Panc1 (cell line): Measurements from ENCODE around the gene CREB5. TPM values are rescaled to one million over a fixed set of nuclear protein-coding genes. Genes with fewer than 3 reads are reported as not detected.

Source experiments
- ATAC-seq: fragments of 200-7000 bp; cut with Tn5 transposase; 2 replicates; pipeline ENCODE4 v1.9.1; 2020; ENCODE audit warnings: mild to moderate bottlenecking, moderate library complexity
- BruUV-seq: library from RNA; stranded (reverse); fragments of 400-500 nt; replicated peaks from 2 replicates; lab custom pipeline; 2021; lab: Mats Ljungman, UMichigan
- CTCF ChIA-PET: fragments of 300-600 bp; sonication (Branson Sonifier 250); formaldehyde crosslinking; loops from one replicate; lab custom pipeline; 2022; ENCODE audit warnings: antibody characterized with exemption; lab: Charles Lee
- POLR2A ChIA-PET: fragments of 300-600 bp; sonication (Branson Sonifier 250); formaldehyde crosslinking; loops from one replicate; lab custom pipeline; 2022; ENCODE audit warnings: antibody characterized with exemption; lab: Charles Lee
- DNase-seq: peaks from one replicate; pipeline ENCODE4 v3.0.0-alpha.2; 2010; ENCODE audit warnings: low read depth, low spot score
- H3K27ac ChIP-seq: 2 replicates; pipeline ENCODE4 v1.5.1; 2011; ENCODE audit warnings: mild to moderate bottlenecking, low read length, inconsistent platforms
- H3K27me3 ChIP-seq: fragments of 200-500 bp; sonication (Bioruptor generic); 2 replicates; pipeline ENCODE4 v1.6.0; 2014; ENCODE audit warnings: low read length, inconsistent platforms; ENCODE audit not compliant: control insufficient read depth, insufficient read depth
- H3K36me3 ChIP-seq: fragments of 200-500 bp; sonication (Bioruptor generic); 2 replicates; pipeline ENCODE4 v1.5.1; 2014; ENCODE audit warnings: inconsistent platforms, mild to moderate bottlenecking, low read length, moderate library complexity; ENCODE audit not compliant: control insufficient read depth, insufficient read depth
- H3K4me1 ChIP-seq: 2 replicates; pipeline ENCODE4 v1.5.1; 2011; ENCODE audit warnings: inconsistent platforms, mild to moderate bottlenecking, low read length, moderate library complexity; ENCODE audit not compliant: control insufficient read depth, insufficient read depth
- H3K4me3 ChIP-seq, 2 experiments: 2 replicates each; pipeline ENCODE4 v1.5.1; 2011 to 2012; ENCODE audit warnings: low read depth in 2 of 2, low read length in 2 of 2, mild to moderate bottlenecking in 2 of 2, inconsistent platforms in 1 of 2, moderate library complexity in 1 of 2
- H3K9me3 ChIP-seq: fragments of 200-500 bp; sonication (Bioruptor generic); 2 replicates; pipeline ENCODE4 v1.5.1; 2014; ENCODE audit warnings: low read depth, mild to moderate bottlenecking, inconsistent platforms, low read length, moderate library complexity; ENCODE audit not compliant: control insufficient read depth, insufficient read depth
- POLR2AphosphoS5 ChIP-seq: IDR thresholded peaks from 2 replicates; pipeline ENCODE4 v1.6.1; 2012; ENCODE audit warnings: mild to moderate bottlenecking, low read depth, low read length, moderate library complexity
- REST ChIP-seq, 2 experiments: IDR thresholded peaks; 2 replicates each; pipeline ENCODE4 v1.6.1; 2011 to 2012; ENCODE audit warnings: low read depth in 2 of 2, control low read depth in 1 of 2, low read length in 1 of 2, mild to moderate bottlenecking in 1 of 2, moderate library complexity in 1 of 2; ENCODE audit not compliant: insufficient read depth in 1 of 2
- SIN3A ChIP-seq: IDR thresholded peaks from 2 replicates; pipeline ENCODE4 v1.6.1; 2012; ENCODE audit warnings: low read depth, mild to moderate bottlenecking, low read length, moderate library complexity, borderline replicate concordance; ENCODE audit not compliant: insufficient read depth
- TCF7L2 ChIP-seq: IDR thresholded peaks from 2 replicates; pipeline ENCODE4 v1.6.1; 2011; ENCODE audit warnings: mild to moderate bottlenecking, low read depth, low read length, inconsistent platforms
- in situ Hi-C: cut with HindIII; loops from 2 replicates; pipeline ENCODE4 v1.10.0; 2016; ENCODE audit warnings: low sequenced_read_pairs, low pct_unique_long_range_greater_than_20kb
- intact Hi-C: fragments of 100-400 bp; cut with micrococcal nuclease; formaldehyde crosslinking; loops from one replicate; pipeline ENCODE4 v1.10.0; 2022; ENCODE audit not compliant: unreplicated experiment
- total RNA-seq: library from RNA; stranded (reverse); gene quantifications from one replicate; pipeline ENCODE4 v1.2.1, GENCODE V29; 2021; ENCODE audit not compliant: unreplicated experiment
- TF ChIP-seq, protein P1 (sequence below): fragments of 450-650 bp; IDR thresholded peaks from 2 replicates; pipeline ENCODE4 v1.5.1; 2017; ENCODE audit warnings: mild to moderate bottlenecking

The CREB5 gene
- total RNA-seq, 1 experiment from 2014 or later, result 3.1 TPM

DNA sequence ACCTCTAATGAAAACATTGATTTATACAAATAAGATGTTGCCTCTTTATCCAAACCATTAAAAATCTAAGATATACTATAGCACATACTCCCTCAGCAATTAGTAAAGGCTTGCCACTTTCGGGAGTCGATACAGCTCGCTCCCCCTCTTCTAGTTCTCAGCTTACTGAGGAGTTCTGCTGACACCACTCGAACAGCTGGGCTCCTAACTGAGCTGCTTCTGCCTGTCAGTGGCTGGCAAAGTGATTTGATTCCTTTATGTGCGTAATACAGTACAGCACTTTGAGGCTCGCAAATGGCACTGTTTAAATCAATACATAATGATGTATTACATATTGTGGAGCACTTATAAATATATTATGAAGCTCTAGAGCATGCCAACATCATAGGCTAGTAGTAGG, 241.8 kb downstream of the CREB5 start:
- BruUV-seq, result no TSS peak
- Histone ChIP-seq H3K36me3 (no peaks in the 10 kb centered on the region), H3K27ac (no peak overlapping the region), H3K9me3 (no peaks in the 10 kb centered on the region), H3K4me1 (no peaks in the 10 kb centered on the region), H3K4me3 (no peak overlapping the region), H3K27me3 (peaks cover 10% of the 10 kb centered on the region)
- TF ChIP-seq POLR2AphosphoS5 (no peak), TCF7L2 (no peak), SIN3A (no peak), REST (IDR thresholded peaks at IDR 0.05; ENCODE audit: insufficient read depth in 1 of 2, low read depth in 2 of 2, low read length in 1 of 2) (no peak)
- TF ChIP-seq, protein P1, sequence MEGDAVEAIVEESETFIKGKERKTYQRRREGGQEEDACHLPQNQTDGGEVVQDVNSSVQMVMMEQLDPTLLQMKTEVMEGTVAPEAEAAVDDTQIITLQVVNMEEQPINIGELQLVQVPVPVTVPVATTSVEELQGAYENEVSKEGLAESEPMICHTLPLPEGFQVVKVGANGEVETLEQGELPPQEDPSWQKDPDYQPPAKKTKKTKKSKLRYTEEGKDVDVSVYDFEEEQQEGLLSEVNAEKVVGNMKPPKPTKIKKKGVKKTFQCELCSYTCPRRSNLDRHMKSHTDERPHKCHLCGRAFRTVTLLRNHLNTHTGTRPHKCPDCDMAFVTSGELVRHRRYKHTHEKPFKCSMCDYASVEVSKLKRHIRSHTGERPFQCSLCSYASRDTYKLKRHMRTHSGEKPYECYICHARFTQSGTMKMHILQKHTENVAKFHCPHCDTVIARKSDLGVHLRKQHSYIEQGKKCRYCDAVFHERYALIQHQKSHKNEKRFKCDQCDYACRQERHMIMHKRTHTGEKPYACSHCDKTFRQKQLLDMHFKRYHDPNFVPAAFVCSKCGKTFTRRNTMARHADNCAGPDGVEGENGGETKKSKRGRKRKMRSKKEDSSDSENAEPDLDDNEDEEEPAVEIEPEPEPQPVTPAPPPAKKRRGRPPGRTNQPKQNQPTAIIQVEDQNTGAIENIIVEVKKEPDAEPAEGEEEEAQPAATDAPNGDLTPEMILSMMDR, result no peak
- ATAC-seq, result no peak
- no peak for DNase-seq
- ChIA-PET POLR2A (no interaction called here), CTCF (interaction anchor here (0.6 kb wide), 1 partner anchor 46 kb away, joined by 5 read pairs; no protein-coding TSS in a partner anchor)
- intact Hi-C loops, result no loop called here
- in situ Hi-C loops, result no loop called here

- H3K27ac ChIP-seq, result no peak overlapping the region
- no peak for TF ChIP-seq REST (IDR thresholded peaks at IDR 0.05; ENCODE audit: insufficient read depth in 1 of 2, low read depth in 2 of 2, low read length in 1 of 2)
- TF ChIP-seq TCF7L2, result no peak
- no peak for TF ChIP-seq POLR2AphosphoS5
- no peak for TF ChIP-seq SIN3A
- TF ChIP-seq, protein P1, result no peak
- in situ Hi-C loops, result no loop called here
- intact Hi-C loops, result no loop called here
- H3K36me3 ChIP-seq, result no peaks in the 10 kb centered on the region
- peaks cover 9% of the 10 kb centered on the region for H3K27me3 ChIP-seq
- BruUV-seq, result no TSS peak
- H3K9me3 ChIP-seq, result peaks cover 8% of the 10 kb centered on the region; the same call in 1 of the 2 replicates
- ATAC-seq, result no peak
- H3K4me1 ChIP-seq, result no peaks in the 10 kb centered on the region
- H3K4me3 ChIP-seq, result no peak overlapping the region
- no peak for DNase-seq
- ChIA-PET CTCF (no interaction called here), POLR2A (no interaction called here)
Observed at GRCh38 chr7:28656529-28656928, 244.2 kb downstream of the CREB5 start.
